ENCODE data around the gene KPTN. TPM values are rescaled to one million over a fixed set of nuclear protein-coding genes. Genes with fewer than 3 reads are reported as not detected.

Gene KPTN
- total and polyA plus RNA-seq, 2 of the 13 experiments (the other 11 are each of a cell fraction or from before 2014, with no cell fraction given) = 9.1 to 13.3 TPM

DNA sequence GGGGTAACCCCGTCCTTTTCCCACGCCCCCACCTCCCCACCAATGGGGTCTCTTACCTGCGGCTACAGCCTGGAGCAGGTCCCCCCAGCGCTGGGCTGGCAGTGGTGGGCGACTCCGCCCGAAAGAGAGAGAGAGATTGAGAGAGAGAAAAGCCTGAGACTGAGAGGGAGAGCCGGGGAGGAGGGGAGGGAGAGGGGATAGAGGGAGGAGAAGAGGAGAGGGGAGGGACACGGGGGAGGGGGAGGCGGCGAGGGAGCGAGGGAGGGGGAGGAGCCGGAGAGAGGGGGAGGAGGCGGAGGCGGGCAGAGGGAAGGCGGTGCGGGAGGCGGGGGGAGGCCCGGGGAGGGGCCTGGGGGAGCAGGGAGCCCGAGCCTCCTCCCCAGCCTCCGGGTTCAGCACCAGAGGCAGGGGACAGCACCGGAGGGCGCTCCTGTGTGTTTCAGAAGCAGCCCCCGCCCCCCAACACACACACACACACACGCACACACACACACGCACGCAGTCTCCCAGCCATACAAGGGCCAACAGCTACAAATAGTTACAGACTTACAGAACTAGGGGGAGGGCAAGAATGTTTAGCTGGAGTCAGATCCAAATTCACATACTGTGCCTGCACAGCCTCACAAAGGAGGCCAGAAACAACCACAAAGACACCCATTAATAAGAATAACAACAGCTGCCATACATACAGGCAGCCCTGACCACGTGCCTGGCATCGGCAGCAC is 12.1 kb downstream of the KPTN start, which contains the start of gene SLC8A2 (continued):
- TF ChIP-seq ZBTB40 (IDR thresholded peaks at IDR 0.05) (no peak), ZBTB40 (CRISPR knock-in tag; IDR thresholded peaks at IDR 0.05) (no peak; the same call in 1 of the 2 replicates), FOXJ3 (CRISPR knock-in tag; IDR thresholded peaks at IDR 0.05; ENCODE audit: borderline replicate concordance) (no peak), ZNF446 (CRISPR knock-in tag; IDR thresholded peaks at IDR 0.05) (no peak), ZNF343 (CRISPR knock-in tag; IDR thresholded peaks at IDR 0.05) (no peak), ZNF749 (CRISPR knock-in tag; IDR thresholded peaks at IDR 0.05; ENCODE audit: borderline replicate concordance) (no peak), ZNF513 (CRISPR knock-in tag; conservative IDR thresholded peaks at IDR 0.05) (no peak), ZBTB20 (CRISPR knock-in tag; IDR thresholded peaks at IDR 0.05; ENCODE audit: borderline replicate concordance, low read depth) (no peak; the same call in 1 of the 2 replicates), TFE3 (CRISPR knock-in tag; IDR thresholded peaks at IDR 0.05) (peak; percentile 44; the same call in 1 of the 2 replicates), FOXM1 (CRISPR knock-in tag; IDR thresholded peaks at IDR 0.05) (no peak), ZNF75D (CRISPR knock-in tag; IDR thresholded peaks at IDR 0.05; ENCODE audit: borderline replicate concordance) (no peak), RBFOX2 (IDR thresholded peaks at IDR 0.05; ENCODE audit: low read depth, low read length) (no peak), MEIS1 (CRISPR knock-in tag; IDR thresholded peaks at IDR 0.05; ENCODE audit: borderline replicate concordance) (no peak), JDP2 (CRISPR knock-in tag; IDR thresholded peaks at IDR 0.05; ENCODE audit: borderline replicate concordance) (no peak), SNAPC2 (CRISPR knock-in tag; IDR thresholded peaks at IDR 0.05) (no peak), NFATC3 (CRISPR knock-in tag; IDR thresholded peaks at IDR 0.05) (no peak)
- TF ChIP-seq, protein P1, sequence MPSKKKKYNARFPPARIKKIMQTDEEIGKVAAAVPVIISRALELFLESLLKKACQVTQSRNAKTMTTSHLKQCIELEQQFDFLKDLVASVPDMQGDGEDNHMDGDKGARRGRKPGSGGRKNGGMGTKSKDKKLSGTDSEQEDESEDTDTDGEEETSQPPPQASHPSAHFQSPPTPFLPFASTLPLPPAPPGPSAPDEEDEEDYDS (CRISPR knock-in tag; IDR thresholded peaks at IDR 0.05) = no peak
